Gastrocnemius medialis (tissue), 4 donors: ENCODE data around the gene OR11G2.

Experiments
- CTCF ChIP-seq, 5 experiments: fragments of 450-650 bp in 3 of 5; fragments of 200-600 bp in 2 of 5; sonication (generic) in 2 of 5; IDR thresholded peaks in 4 of 5; conservative IDR thresholded peaks in 1 of 5; 1 replicate in 4 of 5; 2 replicates in 1 of 5; pipeline ENCODE4 v1.5.1; 2016 to 2019; ENCODE audit warnings: antibody characterized with exemption in 5 of 5, mild to moderate bottlenecking in 3 of 5, moderate library complexity in 3 of 5
- POLR2A ChIP-seq, 2 donors: fragments of 450-650 bp; IDR thresholded peaks; one replicate each; pipeline ENCODE4 v1.6.1; 2017; ENCODE audit warnings: antibody characterized with exemption in 2 of 2, mild to moderate bottlenecking in 2 of 2, moderate library complexity in 2 of 2

DNA sequence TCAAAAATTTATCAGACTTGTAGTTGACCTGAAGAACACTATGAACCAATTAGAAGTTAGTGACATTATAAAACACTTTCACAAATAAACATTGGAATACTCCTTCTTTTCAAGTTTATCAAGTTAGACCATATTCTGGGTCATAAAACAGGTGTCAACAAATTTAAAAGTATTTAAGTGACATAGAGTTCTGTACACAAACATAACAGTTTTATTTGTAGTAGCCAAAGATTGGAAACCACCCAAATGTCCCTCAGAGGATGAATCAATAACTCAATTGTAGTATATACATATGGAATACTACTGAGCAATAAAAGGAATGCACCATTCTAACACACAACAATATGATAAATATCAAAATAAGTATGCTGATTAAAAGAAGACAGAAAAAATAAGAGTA, 23.6 kb upstream of the OR11G2 start:
- TF ChIP-seq CTCF (IDR thresholded peaks at IDR 0.05 in 4 of 5, conservative IDR thresholded peaks at IDR 0.05 in 1 of 5) (no peak), POLR2A (IDR thresholded peaks at IDR 0.05) (no peak)
